Stimulated activated effector memory CD8-positive, alpha-beta T cell treated with anti-CD3 and anti-CD28 coated beads, Interleukin-12 subunit alpha, Interleukin-12 subunit beta, amount 100 ng/mL, for 72 hours (primary cell): ENCODE results near the gene FBXW11.
"Not testable (repeated sequence)": the region's sequence is repeated elsewhere in the genome, so short reads cannot be mapped to it uniquely, and the experiment has no call there.

Experiments
- ATAC-seq: fragments of 150-1000 bp; cut with Tn5 transposase; 2 replicates; pipeline ENCODE4 v1.10.0; 2021
- DNase-seq, 2 donors: peaks; one replicate each; pipeline ENCODE4 v3.0.0; 2021 to 2022; ENCODE audit warnings: low spot score in 2 of 2
- H3K27ac Mint-ChIP-seq: one replicate; pipeline ENCODE4 v1.8.0; 2022; ENCODE audit warnings: mild to moderate bottlenecking, mixed read lengths
- H3K36me3 Mint-ChIP-seq: one replicate; pipeline ENCODE4 v1.8.0; 2022; ENCODE audit warnings: mild to moderate bottlenecking, mixed read lengths
- H3K4me1 Mint-ChIP-seq: one replicate; pipeline ENCODE4 v1.8.0; 2022; ENCODE audit warnings: mixed read lengths
- H3K4me3 Mint-ChIP-seq: one replicate; pipeline ENCODE4 v1.8.0; 2022; ENCODE audit warnings: mild to moderate bottlenecking, mixed read lengths
- H3K9me3 Mint-ChIP-seq: one replicate; pipeline ENCODE4 v1.8.0; 2022; ENCODE audit warnings: mixed read lengths

FBXW11 gene

DNA sequence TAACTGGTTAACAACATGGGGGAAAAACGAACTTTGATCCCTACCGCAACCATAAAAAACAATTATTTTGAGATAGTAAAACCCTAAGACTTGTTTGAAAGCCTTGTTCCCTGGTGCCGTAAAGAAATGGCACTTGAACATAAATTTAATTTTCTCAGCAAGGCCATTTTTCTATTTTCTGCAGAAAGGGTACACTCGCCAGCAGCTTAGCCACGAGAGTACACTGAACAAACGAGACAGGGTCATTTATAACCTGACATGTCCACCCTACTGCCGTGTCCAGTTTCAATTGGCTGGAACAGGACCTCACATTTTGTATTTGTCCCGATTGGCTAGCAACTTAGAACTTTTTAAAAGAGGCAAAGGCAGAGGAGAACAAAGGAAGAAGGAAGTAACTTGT is 26.8 kb downstream of the FBXW11 start:
- Mint-ChIP-seq H3K4me3 (no peak overlapping the region), H3K27ac (no peak overlapping the region), H3K4me1 (peaks cover 66% of the 10 kb centered on the region), H3K9me3 (peaks cover 3% of the 10 kb centered on the region), H3K36me3 (peaks cover 5% of the 10 kb centered on the region)
- ATAC-seq = no peak
- DNase-seq = no peak

- H3K36me3 Mint-ChIP-seq = peaks cover 5% of the 10 kb centered on the region
- no peak overlapping the region for H3K4me3 Mint-ChIP-seq
- DNase-seq (no peak), ATAC-seq (no peak)
- no peak overlapping the region for H3K27ac Mint-ChIP-seq
- H3K4me1 Mint-ChIP-seq = peaks cover 57% of the 10 kb centered on the region
- peaks cover 3% of the 10 kb centered on the region for H3K9me3 Mint-ChIP-seq
These were observed 27.9 kb downstream of the FBXW11 start for GRCh38 chr5:171978519-171978918.

GRCh38 chr5:171978016-171978415 is 28.4 kb downstream of the FBXW11 start:
- Mint-ChIP-seq H3K36me3 (peaks cover 5% of the 10 kb centered on the region), H3K4me1 (peaks cover 57% of the 10 kb centered on the region), H3K27ac (no peak overlapping the region), H3K9me3 (peaks cover 3% of the 10 kb centered on the region), H3K4me3 (no peak overlapping the region)
- ATAC-seq (peak; percentile 37), DNase-seq (no peak)

DNA sequence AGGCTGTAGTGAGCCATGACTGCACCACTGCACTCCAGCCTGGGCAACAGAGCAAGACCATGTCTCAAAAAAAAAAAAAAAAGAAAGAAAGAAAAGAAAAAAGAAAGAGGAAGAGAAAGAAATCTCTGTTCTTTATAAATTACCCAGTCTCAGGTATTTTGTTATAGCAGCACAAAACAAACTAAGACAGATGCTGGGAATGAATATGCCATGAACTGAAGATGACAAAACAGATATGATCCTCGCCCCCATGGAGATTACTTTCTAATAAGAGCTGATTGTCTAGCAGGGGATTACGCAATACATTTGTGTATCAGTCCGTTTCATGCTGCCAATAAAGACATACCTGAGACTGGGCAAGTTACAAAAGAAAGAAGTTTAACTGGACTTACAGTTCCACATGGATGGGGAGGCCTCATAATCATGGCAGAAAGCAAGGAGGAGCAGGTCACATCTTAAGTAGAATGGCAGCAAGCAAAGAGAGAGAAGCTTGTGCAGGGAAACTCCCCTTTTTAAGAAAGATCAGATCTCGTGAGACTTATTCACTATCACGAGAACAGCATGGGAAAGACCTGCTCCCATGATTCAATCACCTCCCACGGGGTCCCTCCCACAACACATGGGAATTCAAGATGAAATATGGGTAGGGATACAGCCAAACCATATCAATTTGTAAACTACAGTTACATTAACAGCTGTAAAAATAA is 29.0 kb downstream of the FBXW11 start:
- H3K36me3 Mint-ChIP-seq, H3K27ac Mint-ChIP-seq, DNase-seq, ATAC-seq, H3K9me3 Mint-ChIP-seq: not testable (repeated sequence)
- Mint-ChIP-seq H3K4me3 (peak overlapping the region; percentile 15), H3K4me1 (peaks cover 56% of the 10 kb centered on the region)

GRCh38 chr5:171975877-171976667 is 30.4 kb downstream of the FBXW11 start:
- Mint-ChIP-seq H3K27ac (no peak overlapping the region), H3K4me3 (no peak overlapping the region), H3K36me3 (peaks cover 5% of the 10 kb centered on the region), H3K9me3 (peaks cover 3% of the 10 kb centered on the region), H3K4me1 (peaks cover 47% of the 10 kb centered on the region)
- no peak for DNase-seq
- ATAC-seq = no peak

DNA sequence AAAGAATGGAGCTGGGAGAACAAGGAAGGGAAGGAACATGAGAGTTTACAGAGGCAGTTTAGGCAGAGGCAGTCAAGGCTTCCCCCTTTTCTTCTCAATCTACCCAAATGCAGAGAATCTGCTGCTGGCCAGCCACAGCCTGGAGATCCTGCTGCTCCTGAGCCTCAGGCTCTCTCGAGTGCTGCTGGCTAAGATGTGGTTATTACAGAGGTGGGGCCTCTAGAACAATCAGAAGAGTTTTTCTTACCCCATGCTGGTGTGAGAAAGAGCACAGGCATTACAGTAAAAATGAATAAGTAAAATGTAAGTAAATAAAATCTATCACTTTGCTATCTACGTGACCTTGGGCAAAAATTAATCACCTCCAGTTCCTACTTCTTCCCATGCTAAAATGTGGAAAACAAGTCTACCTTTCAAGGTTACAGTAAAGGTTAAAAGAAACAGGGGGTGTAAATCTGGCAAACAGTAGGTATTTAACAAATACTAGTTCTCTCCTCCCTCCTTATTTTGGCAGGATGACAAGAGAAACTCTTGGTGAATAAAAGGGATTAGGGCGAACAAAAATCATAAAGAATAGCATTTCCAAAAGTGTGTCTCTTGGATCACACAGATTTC is 31.1 kb downstream of the FBXW11 start:
- H3K4me3 Mint-ChIP-seq = no peak overlapping the region
- ATAC-seq = no peak
- peaks cover 52% of the 10 kb centered on the region for H3K4me1 Mint-ChIP-seq
- no peak for DNase-seq
- H3K27ac Mint-ChIP-seq = no peak overlapping the region
- H3K36me3 Mint-ChIP-seq = peaks cover 5% of the 10 kb centered on the region
- peaks cover 3% of the 10 kb centered on the region for H3K9me3 Mint-ChIP-seq

DNA sequence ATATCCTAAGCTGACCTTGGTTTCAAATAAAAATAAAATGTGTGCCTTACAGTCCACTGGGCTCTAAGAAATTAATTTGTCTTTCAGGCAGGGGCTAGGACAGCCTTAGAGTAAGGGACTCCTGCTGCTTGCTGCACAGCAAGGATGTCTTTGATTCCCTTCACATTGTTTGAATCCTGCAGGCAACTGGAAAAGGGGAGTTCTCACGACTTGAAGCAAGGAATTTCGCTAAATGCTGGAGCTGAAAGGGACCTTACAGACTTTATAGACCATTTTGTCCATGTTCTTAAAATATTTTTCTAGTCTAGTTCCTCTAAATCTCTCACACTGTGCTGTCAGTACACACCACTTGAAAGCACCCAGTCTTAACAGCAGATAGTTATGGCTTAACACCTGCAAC is 35.6 kb downstream of the FBXW11 start:
- Mint-ChIP-seq H3K27ac (no peak overlapping the region), H3K9me3 (no peaks in the 10 kb centered on the region), H3K36me3 (peaks cover 5% of the 10 kb centered on the region), H3K4me1 (peaks cover 56% of the 10 kb centered on the region), H3K4me3 (no peak overlapping the region)
- ATAC-seq (no peak), DNase-seq (no peak)

GRCh38 chr5:171969288-171969880 is 37.1 kb downstream of the FBXW11 start:
- Mint-ChIP-seq H3K27ac (no peak overlapping the region), H3K4me3 (no peak overlapping the region), H3K9me3 (no peaks in the 10 kb centered on the region), H3K4me1 (peaks cover 55% of the 10 kb centered on the region), H3K36me3 (peaks cover 5% of the 10 kb centered on the region)
- ATAC-seq (no peak), DNase-seq (no peak)

DNA sequence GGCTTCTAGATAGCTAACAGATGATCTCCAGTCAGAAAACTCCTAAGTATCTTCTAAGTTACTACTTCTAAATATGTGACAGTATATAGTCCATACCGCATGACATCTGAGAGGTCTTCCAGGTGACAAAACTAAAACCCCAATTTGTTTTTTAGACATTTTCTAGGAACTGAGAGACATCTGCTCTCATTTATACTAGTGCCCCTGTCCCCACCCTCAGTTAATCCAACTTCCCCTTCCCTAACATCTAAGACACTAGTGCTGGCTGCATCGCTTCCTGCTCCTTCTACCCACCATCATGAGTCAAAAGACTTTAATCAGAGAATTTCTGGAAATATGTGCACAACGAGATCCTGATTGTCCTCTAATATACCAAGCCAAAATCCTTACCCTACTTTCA is 37.9 kb downstream of the FBXW11 start:
- Mint-ChIP-seq H3K9me3 (no peaks in the 10 kb centered on the region), H3K27ac (peak overlapping the region; percentile 14), H3K4me1 (peaks cover 63% of the 10 kb centered on the region), H3K36me3 (peaks cover 5% of the 10 kb centered on the region), H3K4me3 (no peak overlapping the region)
- DNase-seq (no peak), ATAC-seq (no peak)

- peaks cover 70% of the 10 kb centered on the region for H3K4me1 Mint-ChIP-seq
- H3K27ac Mint-ChIP-seq = no peak overlapping the region
- ATAC-seq (no peak), DNase-seq (no peak)
- peaks cover 5% of the 10 kb centered on the region for H3K36me3 Mint-ChIP-seq
- no peaks in the 10 kb centered on the region for H3K9me3 Mint-ChIP-seq
- no peak overlapping the region for H3K4me3 Mint-ChIP-seq
These were observed 39.5 kb downstream of the FBXW11 start for GRCh38 chr5:171966964-171967363.

GRCh38 chr5:171966270-171966669 is 40.2 kb downstream of the FBXW11 start:
- H3K36me3 Mint-ChIP-seq = peaks cover 6% of the 10 kb centered on the region
- peaks cover 77% of the 10 kb centered on the region for H3K4me1 Mint-ChIP-seq
- ATAC-seq (no peak), DNase-seq (no peak)
- peak overlapping the region; percentile 77 for H3K27ac Mint-ChIP-seq
- no peak overlapping the region for H3K4me3 Mint-ChIP-seq
- no peaks in the 10 kb centered on the region for H3K9me3 Mint-ChIP-seq

DNA sequence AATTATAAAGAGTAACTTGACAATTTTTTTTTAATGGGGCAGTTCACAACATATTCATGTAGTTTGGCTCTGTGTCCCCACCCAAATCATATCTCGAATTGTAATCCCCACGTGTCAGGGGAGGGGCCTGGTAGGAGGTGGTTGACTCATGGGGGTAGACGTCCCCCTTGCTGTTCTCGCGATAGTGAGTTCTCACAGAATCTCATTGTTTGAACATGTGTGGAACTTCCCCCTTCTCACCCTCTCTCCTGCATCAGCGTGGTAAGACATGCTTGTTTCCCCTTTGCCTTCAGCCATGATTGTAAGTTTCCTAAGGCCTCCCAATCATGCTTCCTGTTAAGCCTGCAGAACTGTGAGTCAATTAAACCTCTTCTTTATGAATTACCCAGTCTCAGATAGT is 40.7 kb downstream of the FBXW11 start:
- Mint-ChIP-seq H3K4me3 (no peak overlapping the region), H3K27ac (peak overlapping the region; percentile 77), H3K9me3 (no peaks in the 10 kb centered on the region), H3K36me3 (peaks cover 10% of the 10 kb centered on the region), H3K4me1 (peaks cover 81% of the 10 kb centered on the region)
- no peak for DNase-seq
- peak; percentile 61 for ATAC-seq

- no peak overlapping the region for H3K4me3 Mint-ChIP-seq
- ATAC-seq = no peak
These were observed 43.0 kb downstream of the FBXW11 start for GRCh38 chr5:171963416-171963815.

GRCh38 chr5:171961117-171961516 is 45.3 kb downstream of the FBXW11 start:
- peak; percentile 78 for ATAC-seq
- Mint-ChIP-seq H3K4me3 (peak overlapping the region; percentile 13), H3K27ac (peak overlapping the region; percentile 80), H3K9me3 (no peaks in the 10 kb centered on the region), H3K4me1 (peaks cover 92% of the 10 kb centered on the region), H3K36me3 (peaks cover 24% of the 10 kb centered on the region)
- no peak for DNase-seq

More at GRCh38 chr5:171963416-171963815, 43.0 kb downstream of the FBXW11 start:
- Mint-ChIP-seq H3K27ac (no peak overlapping the region), H3K36me3 (peaks cover 18% of the 10 kb centered on the region), H3K9me3 (no peaks in the 10 kb centered on the region), H3K4me1 (peaks cover 87% of the 10 kb centered on the region)
- DNase-seq = no peak

GRCh38 chr5:171957591-171958251 is 48.7 kb downstream of the FBXW11 start:
- Mint-ChIP-seq H3K36me3 (peaks cover 24% of the 10 kb centered on the region), H3K4me3 (peak overlapping the region; percentile 31), H3K4me1 (peaks cover 84% of the 10 kb centered on the region), H3K9me3 (no peaks in the 10 kb centered on the region), H3K27ac (peak overlapping the region; percentile 20)
- ATAC-seq (peak; percentile 83), DNase-seq (peak in 1 of 2 donors; percentile 64)
